NCI-H2081 treated with DMSO at 0.1 percent for 48 hours (cell line): ENCODE results near the gene MFNG.

Source experiments
- DNase-seq: peaks from one replicate; lab custom pipeline; 2025; lab: John Stamatoyannopoulos, UW

Gene MFNG

DNA sequence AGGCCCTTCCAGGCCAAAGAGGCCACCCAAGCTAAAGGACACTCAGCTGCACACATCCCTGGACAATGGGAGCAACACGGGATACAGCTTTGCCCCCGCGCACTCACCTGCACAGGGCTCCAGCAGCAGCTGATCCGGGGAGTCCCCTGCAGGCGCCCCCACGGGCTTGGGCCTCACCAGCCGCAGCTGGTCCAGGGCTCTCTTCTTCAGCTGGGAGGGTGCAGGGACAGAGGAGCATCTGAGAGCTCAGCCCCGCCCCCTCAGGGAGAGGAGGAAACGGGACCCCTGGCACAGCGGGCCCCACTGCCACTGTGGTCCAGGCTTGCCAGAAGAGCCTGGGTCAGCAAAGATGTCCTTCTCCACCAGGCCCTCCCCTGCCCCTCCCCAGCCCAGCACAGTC lies 7.8 kb upstream of the MFNG start:
- DNase-seq = no peak

DNA sequence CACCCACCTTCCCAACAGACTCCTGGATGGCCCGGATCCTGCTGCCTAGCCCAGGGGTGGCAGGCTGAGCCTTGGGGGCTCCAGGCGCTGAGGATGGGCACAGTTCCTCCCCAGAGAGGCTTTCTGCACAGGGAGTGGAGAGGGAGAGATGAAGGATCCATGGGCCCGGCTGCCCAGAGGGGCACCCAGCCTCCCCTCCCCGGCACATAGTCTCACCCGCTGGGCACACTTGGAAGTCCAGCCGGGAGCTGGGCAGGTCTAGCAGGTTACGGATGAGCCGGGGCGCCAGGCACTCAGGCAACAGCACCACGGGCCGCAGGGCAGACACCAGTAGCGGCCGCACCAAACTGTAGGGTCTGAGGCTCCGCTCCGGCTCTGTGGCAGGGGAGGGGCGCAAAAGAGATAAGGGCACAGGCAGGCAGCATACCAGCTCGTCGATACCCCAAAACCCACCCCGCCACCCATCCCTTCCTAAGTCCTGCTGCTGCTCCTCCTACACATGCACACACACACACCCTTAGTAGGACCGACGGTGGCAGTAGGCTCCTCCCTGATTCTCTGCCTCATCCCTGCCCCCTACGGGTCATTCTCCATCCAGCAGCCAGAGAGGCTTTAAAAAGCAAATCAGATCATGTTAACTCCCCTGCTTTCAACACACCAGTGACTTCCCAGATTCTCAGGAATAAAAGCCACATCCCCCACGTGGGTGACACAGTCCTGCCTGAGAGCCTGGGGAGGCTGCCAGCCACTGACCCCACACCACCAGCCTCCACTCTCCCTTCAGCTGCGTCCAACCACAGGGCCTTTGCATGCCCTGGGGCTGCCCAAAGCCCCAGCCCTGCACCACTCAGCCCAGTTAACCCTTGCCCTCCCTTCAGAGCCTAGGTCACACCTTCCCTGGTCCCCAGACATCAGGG lies 6.5 kb upstream of the MFNG start:
- no peak for DNase-seq

DNA sequence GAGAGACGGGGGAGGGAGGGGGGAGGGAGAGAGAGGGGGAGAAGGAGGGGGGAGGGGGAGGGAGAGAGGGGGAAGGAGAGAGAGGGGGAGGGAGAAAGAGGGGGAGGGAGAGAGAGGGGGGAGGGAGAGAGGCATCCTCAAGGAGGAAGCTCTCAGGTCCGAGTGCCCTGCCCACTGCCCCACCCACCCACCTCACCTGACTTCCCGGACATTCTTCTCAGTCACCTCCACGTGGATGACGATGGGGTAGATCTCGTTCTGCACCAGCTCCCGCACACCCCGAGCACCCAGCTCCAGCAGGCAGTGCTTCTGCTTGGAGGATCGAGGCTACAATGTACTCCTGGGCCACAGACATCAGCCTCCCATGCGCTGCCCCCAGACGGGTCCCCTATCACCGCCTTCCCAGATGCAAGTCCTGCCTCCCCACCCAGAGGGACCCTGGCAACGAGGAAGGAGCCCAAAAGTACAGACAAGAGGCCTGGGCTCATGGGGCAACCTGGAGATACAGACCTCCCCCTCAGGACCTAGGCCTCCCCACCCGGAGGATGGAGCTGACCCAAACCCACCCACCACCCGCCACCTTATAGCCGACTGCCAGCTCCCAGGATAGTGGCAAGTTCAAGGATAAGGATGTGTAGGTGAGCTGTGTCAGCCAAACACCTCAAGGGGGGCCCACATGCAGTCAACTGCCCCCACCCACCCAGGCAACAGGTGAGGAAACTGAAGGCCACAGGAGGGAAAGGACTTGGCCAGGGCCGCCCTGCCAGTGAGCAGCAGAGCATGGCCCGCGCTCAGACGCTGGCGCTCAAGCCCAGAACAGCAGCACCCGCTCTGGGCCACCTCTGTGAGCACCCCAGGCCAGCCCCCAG lies 5.6 kb upstream of the MFNG start:
- DNase-seq = no peak

DNA sequence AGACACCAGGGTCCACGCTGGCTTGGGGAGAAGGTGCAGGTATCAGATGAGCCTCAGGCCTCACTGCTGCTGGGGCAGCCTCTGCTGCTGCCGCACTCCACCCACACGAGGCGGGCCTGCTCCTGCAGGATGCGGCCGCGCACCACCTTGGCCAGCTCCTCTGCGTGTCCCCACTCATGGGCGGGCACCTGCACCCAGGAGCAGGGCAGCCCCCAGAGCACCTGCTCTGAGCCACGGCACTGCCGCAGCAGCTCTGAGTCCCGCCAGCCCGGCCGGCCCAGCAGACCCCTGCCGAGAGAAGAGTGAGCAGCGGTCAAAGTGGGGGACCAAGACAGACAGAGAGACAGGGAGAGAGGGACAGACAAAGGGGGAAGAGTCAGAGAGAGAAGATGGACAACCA lies 4.9 kb upstream of the MFNG start:
- DNase-seq = no peak

DNA sequence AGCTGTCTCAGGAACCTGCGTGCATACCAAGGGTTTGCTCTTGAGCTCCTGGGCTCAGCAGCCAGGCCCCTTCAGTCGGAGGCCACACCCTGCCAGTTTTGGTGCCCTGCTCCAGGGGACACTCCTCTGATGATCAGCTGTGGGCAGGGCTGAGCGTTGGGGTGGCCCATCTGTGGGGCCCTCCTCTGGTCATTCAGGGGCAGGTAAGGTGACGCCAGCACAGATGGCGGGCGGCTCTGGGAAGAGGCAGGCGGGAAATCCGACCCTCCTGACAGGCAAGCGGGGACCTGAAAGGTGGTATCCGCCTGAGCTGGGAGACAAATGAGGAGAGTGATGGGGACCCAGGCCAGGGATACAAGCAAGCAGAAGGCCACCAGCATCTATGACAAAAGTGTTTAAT lies 3.8 kb upstream of the MFNG start:
- no peak for DNase-seq

DNA sequence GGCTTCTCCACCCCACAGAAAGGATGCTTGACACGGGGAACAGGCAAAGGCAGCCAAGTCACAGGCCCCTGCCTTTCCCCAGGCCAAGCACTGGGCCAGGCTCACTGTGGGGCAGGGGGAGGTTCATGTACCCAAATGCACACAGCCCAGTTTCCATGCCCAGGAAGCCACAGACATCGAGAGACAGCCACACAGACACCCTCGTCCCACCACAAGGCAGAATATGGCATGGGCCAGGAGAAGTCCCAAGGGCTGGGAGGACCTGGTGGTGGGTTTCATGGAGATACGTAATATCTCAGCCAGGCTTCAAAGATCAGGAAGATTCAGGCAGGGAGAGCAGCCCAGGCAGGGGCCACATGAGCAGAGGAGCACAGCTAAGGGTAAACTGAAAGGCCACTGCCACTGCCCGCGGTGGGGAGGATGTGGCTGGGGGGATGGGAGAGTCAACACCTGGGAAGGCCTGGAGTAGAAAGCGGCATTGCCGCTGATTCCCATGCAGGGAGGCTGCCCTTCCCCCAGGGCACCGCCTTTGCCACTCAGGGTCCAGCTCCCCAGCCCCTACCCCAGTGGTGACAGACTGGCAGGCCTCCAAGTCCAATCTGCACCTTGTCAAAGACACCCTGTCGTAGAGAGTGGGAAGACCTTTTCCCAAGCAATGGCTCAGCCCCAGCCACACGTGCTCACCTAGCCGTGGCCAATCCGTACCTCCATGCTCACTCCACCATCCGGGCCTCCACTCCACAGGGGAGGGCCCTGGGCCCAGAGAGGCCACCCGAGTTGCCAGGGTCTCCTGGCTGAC lies 2.4 kb upstream of the MFNG start:
- no peak for DNase-seq

DNA sequence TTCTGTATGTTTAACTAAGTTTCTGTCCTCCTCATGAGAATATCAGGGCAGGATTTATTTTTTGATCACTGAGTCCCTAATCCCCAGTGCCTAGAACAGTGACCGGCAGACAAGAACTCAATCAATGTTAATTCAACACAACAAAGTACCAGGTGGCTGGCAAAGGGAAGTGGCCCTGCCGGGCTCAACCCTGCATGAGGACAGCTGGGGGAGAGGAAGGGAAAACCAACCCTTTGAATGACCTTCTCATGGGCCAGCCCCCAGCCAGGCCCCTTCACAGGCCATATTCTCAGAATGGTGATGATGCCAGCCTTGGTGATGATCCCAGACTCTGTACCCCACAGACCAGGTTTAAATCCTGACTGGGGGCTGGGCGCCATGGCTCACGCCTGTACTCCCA lies 1.4 kb upstream of the MFNG start:
- no peak for DNase-seq

DNA sequence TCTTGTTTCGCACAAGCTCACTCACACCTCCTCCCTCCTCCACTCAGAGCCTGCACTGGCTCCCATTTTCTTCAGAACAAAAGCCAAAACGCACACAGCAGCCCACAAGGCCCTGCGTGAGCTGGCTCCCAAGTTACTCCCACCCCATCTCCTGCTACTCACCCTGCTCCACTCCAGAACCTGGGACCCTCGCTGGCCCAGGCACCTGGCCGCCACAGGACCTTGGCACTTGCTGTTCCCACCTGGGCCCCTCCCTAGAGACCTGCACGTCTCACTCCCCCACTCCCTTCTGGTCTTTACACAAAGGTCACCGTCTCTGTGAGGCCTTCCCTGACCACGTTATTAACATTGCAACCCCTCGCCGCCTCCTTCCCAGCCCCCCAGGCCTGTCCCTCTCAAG lies 945 bp upstream of the MFNG start:
- DNase-seq = no peak

DNA sequence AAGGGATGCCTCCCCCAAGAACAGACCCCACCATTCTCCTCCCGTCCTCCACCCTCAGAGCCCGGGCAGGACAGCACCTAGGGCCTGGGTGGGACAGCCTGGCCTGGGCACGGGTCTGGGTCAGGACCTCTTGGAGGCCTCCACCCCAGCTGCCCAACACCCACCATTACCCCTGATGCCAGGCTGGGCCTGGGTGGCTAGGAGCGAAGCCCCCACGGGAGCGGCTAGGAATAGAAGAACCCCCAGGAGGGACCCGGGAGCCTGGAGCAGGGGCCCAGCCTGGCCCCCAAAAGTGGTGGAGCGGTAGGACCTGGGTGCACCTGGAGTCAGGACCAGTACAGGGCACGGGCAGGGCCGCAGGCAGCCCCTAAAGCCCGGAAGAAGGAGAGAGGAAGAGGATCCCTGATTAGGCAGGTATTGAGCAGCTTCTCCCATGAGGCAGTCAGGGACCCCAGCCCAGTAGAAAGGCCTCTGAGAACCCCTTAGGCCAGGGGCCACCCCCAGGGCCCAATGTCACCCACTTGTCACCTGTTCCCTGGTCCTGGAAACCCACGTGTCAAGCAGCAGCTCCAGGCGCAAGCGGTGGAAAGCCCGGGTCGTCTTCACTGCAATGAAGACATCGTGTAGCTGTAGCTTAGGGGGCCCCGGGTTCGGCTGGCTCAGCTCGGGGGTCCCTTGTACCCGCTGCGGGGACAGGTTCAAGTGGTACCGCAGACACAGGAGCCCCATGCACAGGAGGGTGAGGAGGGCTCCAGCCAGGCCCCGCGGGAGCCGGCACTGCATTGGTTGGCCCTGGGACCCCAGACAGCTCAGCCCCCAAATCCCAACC lies 575 bp downstream of the MFNG start:
- DNase-seq = no peak

DNA sequence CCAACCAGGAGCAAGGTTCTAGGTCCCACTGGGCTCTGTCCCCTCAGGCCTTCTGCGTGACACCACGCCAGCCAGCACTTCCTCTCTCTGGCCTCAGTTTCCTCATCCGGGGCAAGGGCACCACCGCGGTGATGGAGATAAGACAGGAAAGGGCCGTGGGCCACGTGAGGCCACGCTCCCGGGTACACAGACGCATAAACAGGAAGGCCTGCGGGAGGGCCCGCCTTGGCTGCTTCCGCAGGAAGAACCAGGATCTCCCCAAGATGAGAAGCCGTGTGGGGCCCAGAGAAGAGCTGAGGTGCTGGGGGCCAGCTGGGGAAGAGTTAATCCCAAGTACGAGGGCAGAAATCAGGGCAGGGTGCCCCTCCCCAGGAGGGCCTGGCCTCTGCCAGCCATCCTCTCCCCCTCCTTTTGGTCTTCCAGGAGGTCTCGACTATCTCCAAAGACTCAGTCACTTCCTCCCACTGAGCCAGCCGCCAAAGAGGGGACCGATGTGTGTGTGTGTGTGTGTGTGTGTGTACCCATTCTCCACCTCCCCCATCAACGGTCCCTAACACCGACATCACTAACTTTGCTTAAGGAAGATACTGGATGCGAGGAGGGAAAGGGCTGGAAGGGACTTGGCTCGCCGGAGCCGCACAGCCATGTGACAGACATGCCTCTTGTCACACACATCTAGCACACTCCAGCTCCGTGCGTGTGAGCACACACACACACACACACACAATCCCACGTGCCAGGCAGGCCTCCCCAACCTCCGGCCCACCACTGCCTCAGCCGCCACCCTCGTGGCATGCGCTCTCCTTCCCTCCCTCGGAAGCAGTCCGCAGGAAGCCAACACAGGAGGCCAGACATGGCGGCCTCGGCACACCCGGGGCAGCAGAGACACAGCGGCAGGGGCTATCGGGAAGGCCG lies 1.4 kb downstream of the MFNG start:
- no peak for DNase-seq

DNA sequence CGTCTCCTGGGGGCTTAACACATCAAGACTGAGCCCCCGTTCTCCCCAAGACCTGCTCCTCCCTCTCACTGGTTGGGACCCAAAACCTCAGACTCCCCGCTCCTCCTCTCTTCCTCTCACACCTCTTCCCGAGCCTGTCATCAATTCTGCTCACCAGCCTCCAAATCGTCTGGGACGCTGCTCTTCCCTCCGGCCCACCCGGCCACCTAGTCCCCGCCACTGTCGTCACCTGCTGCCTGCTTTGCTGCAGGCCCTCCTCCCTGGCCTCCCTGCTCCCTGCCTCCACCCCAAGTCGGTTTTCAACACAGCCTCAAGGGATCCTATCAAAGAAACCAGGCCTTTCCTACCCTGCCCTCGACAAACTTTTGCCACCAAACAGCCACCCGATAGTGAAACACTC lies 3.1 kb downstream of the MFNG start:
- DNase-seq = no peak

DNA sequence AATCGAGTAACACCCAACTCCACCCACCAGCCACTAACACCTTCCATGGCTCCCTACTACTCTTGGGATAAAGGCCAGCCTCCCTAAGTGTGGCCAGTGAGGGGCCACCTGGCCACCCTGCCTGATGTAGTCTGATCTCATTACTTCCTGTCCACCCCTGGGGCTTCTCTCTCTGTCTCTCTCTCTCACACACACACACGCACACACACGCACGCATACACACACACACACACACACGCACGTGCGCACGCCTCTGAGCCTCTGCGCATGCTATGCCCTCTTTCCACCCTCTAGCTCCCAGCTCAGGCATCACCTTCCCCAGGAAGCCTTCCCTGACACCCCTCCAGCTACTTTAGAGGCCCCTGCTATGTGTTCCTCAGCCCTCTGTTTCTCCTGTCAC lies 3.9 kb downstream of the MFNG start:
- DNase-seq = no peak

DNA sequence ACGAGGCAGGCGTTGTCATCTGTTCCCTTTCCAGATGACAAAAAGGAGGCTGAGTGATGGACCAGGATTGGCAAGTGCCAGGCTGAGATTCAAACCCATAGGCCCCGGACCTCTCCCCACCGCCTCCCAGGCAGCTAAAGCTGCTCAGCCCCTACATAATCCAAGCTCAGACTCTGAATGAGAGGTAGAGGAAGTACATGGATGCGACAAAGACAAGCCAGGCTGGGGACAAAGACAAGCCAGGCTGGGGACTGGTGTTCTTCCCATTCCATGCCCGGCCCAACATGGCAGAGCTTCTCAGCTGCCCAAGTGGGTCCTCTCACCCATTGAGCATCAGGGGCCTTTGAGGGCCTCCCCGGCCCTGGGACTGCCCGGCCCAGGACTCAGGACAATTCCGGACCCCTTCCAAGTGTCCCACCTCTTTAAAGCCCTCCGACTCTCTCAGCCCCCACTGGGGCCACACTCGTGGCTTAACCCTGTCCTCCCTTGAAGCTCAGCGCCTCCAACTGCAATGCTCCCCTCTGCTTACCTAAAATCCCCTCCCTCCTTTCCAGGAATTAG lies 4.8 kb downstream of the MFNG start:
- DNase-seq = no peak

DNA sequence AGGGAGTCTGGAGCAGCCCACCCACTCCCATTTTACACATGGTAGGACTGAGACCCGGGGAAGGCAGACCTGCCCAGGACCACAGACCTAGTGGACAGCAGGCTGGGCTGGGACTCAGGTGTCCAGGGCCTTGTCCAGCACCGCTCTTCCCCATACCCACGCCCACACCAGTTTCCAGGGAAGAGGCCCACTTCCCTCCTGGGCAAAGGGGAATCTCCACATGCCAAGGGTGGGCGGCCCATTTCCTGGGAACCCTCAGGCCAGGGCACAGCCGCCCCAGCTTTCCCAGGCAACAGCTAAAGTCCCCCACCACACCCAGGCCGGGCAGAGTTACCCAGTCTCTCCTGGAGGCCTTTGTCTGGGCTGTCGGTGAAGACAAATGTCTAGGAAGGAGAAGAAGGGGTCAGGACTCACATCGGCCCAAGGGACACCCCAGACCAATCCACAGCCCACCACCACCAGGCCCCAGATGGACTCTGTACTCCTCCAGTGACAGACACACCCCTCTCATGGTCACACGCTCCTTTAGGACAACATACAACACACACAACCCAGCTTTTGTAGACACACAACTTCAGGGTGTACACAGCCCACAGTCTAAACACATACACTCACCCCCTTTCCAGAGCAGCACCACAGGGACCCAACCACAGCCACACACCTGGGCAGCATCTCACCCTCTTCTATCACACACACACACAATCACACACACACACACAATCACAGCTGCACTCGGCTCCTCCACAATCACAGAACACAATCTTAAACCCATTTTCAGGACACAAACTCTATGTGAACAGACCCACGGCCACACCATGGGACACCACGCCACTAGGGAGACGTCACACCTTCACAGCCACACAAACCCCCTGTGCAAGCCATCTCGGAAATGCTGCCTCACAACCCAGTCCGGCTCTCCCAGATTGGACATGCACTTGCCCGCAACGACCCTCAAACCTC lies 5.5 kb downstream of the MFNG start:
- DNase-seq = no peak

DNA sequence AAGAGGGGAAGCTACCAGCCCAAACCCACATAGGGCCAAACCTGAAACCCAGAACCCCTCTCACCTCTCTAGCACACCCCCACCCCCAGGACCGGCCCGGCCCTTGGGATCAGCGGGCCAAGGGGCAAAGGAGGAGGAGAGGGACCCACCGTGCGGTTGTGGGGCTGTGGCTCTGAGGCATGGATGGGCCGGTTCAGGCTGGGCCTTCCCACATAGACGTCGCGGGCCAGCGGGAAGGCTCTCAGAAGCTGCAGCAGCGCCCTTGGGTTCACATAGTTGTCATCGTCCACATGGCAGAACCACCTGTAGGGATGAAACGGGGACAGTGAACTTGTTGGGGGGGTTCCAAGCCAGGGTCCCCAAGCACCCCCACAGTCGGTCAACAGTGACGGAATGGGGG lies 7.0 kb downstream of the MFNG start:
- DNase-seq = no peak

DNA sequence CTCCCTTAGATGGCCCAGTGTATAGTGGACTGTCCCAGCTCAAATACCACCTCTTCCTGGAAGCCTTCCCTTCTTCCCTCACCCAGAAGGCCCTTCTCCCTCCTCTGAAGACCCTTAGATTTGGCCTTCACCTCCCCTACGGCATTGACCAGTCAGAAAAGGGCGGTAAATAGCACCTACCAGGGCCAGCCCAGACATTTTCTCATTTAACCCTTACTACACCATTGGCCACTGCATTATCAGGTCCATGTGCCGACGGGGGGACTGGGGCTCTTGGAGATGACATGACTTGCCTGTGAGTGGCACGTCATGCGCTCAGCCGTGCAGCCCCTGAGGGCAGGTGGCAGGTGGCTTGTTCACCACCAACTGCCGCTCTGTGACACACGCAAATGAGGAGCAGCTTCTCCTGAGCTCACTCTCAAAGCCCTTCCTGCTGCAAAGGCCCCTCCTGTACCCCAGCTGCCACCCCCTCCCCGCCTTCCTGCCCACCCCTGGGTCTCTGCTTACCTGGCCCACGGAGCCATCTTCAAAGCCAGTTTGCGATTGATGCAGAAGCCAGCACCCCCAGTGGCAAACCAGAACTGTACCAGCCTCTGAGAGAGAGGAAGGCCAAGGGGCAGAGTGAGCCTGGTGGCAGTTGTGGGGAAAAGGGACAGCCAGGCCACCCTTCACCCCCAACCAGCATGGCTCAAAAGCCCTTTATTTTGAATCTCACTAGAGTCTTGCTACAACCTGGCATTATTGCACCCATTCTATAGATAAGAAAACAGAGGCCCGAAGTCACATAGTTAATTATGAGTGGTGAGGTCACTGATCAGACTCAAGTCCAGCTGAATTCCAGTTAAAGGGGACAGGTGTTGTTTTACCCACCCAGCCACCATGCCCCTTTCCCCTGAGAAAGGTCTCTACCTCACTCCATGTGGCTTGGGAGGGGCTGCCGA lies 9.5 kb downstream of the MFNG start:
- DNase-seq = no peak

DNA sequence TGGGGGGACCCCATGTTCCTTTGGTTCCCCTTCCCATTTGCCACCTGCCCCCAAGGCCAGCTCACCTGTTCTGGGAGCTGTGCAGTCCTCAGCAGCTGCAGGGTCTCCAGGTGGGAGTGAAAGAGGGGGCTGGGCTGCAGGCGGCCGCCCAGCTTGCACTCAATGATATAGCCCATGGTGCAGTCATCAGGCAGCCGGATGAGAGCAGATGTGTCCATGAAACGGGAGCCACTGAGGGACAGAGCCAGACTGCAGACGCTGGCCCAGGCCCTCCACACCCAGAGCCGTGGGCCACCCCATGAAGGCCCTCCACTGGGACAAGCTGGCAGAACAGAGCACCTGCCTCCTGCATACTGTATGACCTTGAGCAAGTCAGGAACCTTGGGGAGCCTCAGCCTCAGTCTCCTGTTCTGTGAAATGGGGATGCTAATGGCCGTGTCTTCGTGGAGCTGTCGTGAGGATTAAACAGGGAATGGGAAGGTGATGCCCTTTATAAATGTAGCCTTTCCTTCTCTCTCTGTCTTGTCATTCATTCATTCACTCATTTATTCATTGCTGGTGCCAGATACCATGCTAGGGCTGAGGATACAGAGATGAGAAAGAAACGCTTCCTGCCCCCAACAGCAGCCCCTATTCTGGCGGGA lies 11.6 kb downstream of the MFNG start:
- DNase-seq = no peak
